AG09309 (cell line): Measurements from ENCODE around the gene RPH3AL.

Experiments used
- DNase-seq: peaks from one replicate; pipeline ENCODE4 v3.0.0-alpha.2; 2010; ENCODE audit warnings: low read depth
- H3K4me3 ChIP-seq: 2 replicates; pipeline ENCODE4 v1.5.1; 2011; ENCODE audit warnings: mild to moderate bottlenecking, low read depth, low read length, moderate library complexity; ENCODE audit not compliant: control insufficient read depth
- TF ChIP-seq, protein P1 (sequence below): IDR thresholded peaks from 2 replicates; pipeline ENCODE4 v1.5.1; 2011; ENCODE audit warnings: mild to moderate bottlenecking, low read depth, low read length, inconsistent platforms; ENCODE audit not compliant: insufficient read depth, control insufficient read depth; ENCODE audit errors: missing control alignments

RPH3AL gene

DNA sequence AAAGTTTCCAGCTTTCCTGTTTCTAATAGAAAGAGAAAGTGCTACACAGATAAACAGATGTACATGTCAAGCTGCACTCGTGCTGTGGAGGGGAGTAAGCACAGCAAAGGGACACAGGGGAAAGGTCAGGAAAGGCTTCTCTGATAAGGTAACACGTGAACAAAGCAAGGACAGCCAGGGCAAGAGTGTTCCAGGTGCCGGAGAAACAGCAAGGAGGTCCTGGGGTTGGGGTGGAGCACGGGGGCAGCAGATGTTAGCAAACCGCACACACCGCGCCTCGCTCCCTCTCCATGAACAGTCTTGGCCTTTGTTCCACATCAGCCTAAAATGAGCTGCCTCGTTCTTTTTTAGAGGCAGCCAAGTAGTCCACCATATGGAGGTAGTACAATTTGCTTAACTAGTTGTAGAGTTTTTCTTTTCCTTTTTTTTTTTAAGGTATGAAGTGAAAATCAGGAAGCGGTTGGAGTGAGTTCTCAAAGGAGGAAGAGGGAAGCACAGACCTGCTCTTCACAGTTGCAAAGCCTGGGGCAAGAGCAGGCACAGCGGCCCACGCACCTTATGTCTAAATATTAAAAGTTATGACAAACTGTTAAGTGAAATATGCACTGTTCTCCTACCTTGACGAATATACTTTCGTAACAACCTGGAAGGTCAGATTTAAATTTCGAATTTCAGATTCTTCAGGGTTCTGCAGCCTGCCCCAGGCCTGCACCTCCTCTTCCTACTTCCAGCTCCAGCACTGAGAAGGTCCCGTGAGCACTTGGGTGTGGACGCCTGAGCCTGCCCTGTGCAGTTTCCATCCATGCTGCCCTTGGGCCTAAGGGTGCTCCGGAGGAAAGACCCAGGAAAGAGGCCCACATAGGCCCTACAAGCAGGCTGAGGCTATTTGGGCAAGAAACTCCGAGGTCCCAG is 41.5 kb upstream of the RPH3AL start:
- TF ChIP-seq, protein P1, sequence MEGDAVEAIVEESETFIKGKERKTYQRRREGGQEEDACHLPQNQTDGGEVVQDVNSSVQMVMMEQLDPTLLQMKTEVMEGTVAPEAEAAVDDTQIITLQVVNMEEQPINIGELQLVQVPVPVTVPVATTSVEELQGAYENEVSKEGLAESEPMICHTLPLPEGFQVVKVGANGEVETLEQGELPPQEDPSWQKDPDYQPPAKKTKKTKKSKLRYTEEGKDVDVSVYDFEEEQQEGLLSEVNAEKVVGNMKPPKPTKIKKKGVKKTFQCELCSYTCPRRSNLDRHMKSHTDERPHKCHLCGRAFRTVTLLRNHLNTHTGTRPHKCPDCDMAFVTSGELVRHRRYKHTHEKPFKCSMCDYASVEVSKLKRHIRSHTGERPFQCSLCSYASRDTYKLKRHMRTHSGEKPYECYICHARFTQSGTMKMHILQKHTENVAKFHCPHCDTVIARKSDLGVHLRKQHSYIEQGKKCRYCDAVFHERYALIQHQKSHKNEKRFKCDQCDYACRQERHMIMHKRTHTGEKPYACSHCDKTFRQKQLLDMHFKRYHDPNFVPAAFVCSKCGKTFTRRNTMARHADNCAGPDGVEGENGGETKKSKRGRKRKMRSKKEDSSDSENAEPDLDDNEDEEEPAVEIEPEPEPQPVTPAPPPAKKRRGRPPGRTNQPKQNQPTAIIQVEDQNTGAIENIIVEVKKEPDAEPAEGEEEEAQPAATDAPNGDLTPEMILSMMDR, result no peak
- H3K4me3 ChIP-seq, result no peak overlapping the region
- no peak for DNase-seq

DNA sequence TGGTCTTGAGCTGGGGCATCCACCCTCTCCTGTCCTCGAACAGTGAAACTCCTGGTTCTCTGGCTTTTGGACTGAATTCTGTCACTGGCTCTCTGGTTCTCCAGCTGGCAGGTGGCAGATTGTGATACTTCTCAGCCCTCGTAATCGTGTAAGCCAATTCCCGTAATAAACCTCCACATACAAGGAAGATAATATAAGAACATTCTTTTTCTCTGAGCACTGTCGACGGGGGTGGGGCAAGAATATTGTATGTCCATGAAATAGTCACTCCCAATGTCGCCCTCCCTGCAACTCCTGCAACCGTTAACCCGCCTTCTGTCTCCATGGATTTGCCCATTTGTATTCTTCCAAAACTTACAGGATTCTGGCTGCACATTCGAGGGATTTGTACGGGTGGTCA is 39.2 kb upstream of the RPH3AL start:
- TF ChIP-seq, protein P1, result no peak
- no peak overlapping the region for H3K4me3 ChIP-seq
- DNase-seq, result no peak

GRCh38 chr17:390025-390424 is 37.4 kb upstream of the RPH3AL start:
- no peak for DNase-seq
- TF ChIP-seq, protein P1, result no peak
- no peak overlapping the region for H3K4me3 ChIP-seq

DNA sequence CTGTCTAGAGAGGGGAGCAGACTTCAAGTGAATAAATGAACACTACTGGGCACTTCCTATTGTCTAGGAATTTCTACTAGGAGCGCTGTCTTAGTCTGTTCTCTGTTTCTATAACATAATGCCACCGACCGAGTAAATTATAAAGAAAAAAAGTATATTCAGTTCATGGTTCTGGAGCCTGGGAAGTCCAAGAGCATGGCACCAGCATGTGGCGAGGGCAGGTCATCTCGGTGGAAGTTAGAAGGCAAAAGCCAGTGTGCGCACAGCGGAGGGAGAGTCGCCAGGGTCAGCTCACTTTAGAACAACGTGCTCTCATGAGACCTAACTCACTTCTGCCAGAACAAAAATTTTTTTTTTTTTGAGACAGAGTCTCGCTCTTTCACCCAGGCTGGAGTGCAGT is 35.5 kb upstream of the RPH3AL start:
- no peak for DNase-seq
- TF ChIP-seq, protein P1, result no peak
- H3K4me3 ChIP-seq, result no peak overlapping the region

GRCh38 chr17:386141-386876 is 33.7 kb upstream of the RPH3AL start:
- no peak for DNase-seq
- H3K4me3 ChIP-seq, result no peak overlapping the region
- TF ChIP-seq, protein P1, result peak; percentile 45

DNA sequence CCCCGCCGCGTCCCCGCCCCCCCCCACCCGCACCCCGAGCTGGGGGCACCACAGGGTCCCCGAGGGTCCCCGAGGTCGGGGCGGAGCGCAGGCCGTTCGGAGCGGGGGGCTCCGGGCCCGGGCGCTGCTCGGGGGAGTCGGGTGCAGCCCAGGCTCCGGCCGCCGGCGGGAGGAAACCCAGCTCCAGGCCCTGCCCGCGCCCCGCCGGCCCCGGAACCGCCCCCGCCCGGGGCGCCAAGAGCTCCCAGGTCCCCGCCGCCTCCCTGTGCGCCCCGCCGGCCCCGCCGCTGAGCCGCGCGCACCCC is 33.2 kb upstream of the RPH3AL start:
- TF ChIP-seq, protein P1, result no peak
- DNase-seq, result no peak
- H3K4me3 ChIP-seq, result peak overlapping the region; percentile 41
